ENCODE data around the gene EXOC7.
"Not testable (repeated sequence)": the region's sequence is repeated elsewhere in the genome, so short reads cannot be mapped to it uniquely, and the experiment has no call there.

Gene EXOC7

GRCh38 chr17:76072148-76072858 lies 31.3 kb downstream of the EXOC7 start, which contains the start of gene SRP68:
SRP68 (minus strand) TSS chr17:76072517; CDS start chr17:76072491, 26 bp downstream.
- DNase-seq (ENCODE audit: low spot score): peak; percentile 100

GRCh38 chr17:76071531-76072147 lies 31.9 kb downstream of the EXOC7 start:
- peak; percentile 69 for DNase-seq (ENCODE audit: low spot score)

GRCh38 chr17:76065775-76066174 lies 37.8 kb downstream of the EXOC7 start:
- DNase-seq (ENCODE audit: low spot score): no peak

GRCh38 chr17:76063875-76064546 lies 39.6 kb downstream of the EXOC7 start:
- DNase-seq (ENCODE audit: low spot score): no peak

GRCh38 chr17:76058264-76058663 lies 45.3 kb downstream of the EXOC7 start:
- not testable (repeated sequence) for DNase-seq (ENCODE audit: low spot score)

GRCh38 chr17:76056882-76057281 lies 46.7 kb downstream of the EXOC7 start:
- no peak for DNase-seq (ENCODE audit: low spot score)

- DNase-seq (ENCODE audit: low spot score): no peak
Observed at GRCh38 chr17:76054112-76054476, 49.5 kb downstream of the EXOC7 start.

GRCh38 chr17:76053246-76054111 lies 50.1 kb downstream of the EXOC7 start:
- no peak for DNase-seq (ENCODE audit: low spot score)

- DNase-seq (ENCODE audit: low spot score): no peak
Observed at GRCh38 chr17:76051561-76051960, 52.0 kb downstream of the EXOC7 start.

GRCh38 chr17:76050538-76051467 lies 52.8 kb downstream of the EXOC7 start:
- DNase-seq (ENCODE audit: low spot score): no peak

GRCh38 chr17:76049836-76050537 lies 53.6 kb downstream of the EXOC7 start:
- no peak for DNase-seq (ENCODE audit: low spot score)

- no peak for DNase-seq (ENCODE audit: low spot score)
Observed at GRCh38 chr17:76049239-76049638, 54.3 kb downstream of the EXOC7 start.

- DNase-seq (ENCODE audit: low spot score): no peak
Observed at GRCh38 chr17:76048711-76049110, 54.9 kb downstream of the EXOC7 start.

GRCh38 chr17:76048025-76048605 lies 55.5 kb downstream of the EXOC7 start:
- no peak for DNase-seq (ENCODE audit: low spot score)

- no peak for DNase-seq (ENCODE audit: low spot score)
Observed at GRCh38 chr17:76046064-76046463, 57.5 kb downstream of the EXOC7 start.

GRCh38 chr17:76044475-76045007 lies 59.0 kb downstream of the EXOC7 start:
- DNase-seq (ENCODE audit: low spot score): not testable (repeated sequence)

GRCh38 chr17:76042868-76043267 lies 60.7 kb downstream of the EXOC7 start:
- not testable (repeated sequence) for DNase-seq (ENCODE audit: low spot score)

- DNase-seq (ENCODE audit: low spot score): no peak
Observed at GRCh38 chr17:76040376-76040775, 63.2 kb downstream of the EXOC7 start.

GRCh38 chr17:76039121-76039520 lies 64.5 kb downstream of the EXOC7 start:
- DNase-seq (ENCODE audit: low spot score): no peak

GRCh38 chr17:76038050-76038449 lies 65.5 kb downstream of the EXOC7 start:
- no peak for DNase-seq (ENCODE audit: low spot score)
